Activated T-helper 17 cell treated with anti-CD3 and anti-CD28 coated beads, Interleukin-2, amount 50 U/mL, for 72 hours (primary cell): Measurements from ENCODE around the gene UBD. TPM values are rescaled to one million over a fixed set of nuclear protein-coding genes. Genes with fewer than 3 reads are reported as not detected.
A peak's percentile ranks its signal among the peaks of the same experiment; 100 is the strongest.

Experiments used
- ATAC-seq: fragments of 150-1000 bp; cut with Tn5 transposase; replicated peaks from 2 replicates; pipeline ENCODE4 v1.10.0; 2021; ENCODE audit warnings: mild to moderate bottlenecking, moderate library complexity
- H3K27ac Mint-ChIP-seq: one replicate; pipeline ENCODE4 v1.8.0; 2022; ENCODE audit warnings: mixed read lengths
- H3K27me3 Mint-ChIP-seq: one replicate; pipeline ENCODE4 v1.8.0; 2022; ENCODE audit warnings: mixed read lengths
- H3K36me3 Mint-ChIP-seq: one replicate; pipeline ENCODE4 v1.8.0; 2022; ENCODE audit warnings: low read depth, mild to moderate bottlenecking, mixed read lengths
- H3K4me1 Mint-ChIP-seq: one replicate; pipeline ENCODE4 v1.8.0; 2022; ENCODE audit warnings: mixed read lengths
- H3K4me3 Mint-ChIP-seq: one replicate; pipeline ENCODE4 v1.8.0; 2022; ENCODE audit warnings: mild to moderate bottlenecking, mixed read lengths
- H3K9me3 Mint-ChIP-seq: one replicate; pipeline ENCODE4 v1.8.0; 2022; ENCODE audit warnings: mixed read lengths
- total RNA-seq, 2 donors: library from RNA; stranded (reverse); gene quantifications; one replicate each; pipeline ENCODE4 v1.2.3, GENCODE V29; 2022

Gene UBD
- total RNA-seq, 2 donors from 2014 or later: 0.84 to 3.7 TPM

DNA sequence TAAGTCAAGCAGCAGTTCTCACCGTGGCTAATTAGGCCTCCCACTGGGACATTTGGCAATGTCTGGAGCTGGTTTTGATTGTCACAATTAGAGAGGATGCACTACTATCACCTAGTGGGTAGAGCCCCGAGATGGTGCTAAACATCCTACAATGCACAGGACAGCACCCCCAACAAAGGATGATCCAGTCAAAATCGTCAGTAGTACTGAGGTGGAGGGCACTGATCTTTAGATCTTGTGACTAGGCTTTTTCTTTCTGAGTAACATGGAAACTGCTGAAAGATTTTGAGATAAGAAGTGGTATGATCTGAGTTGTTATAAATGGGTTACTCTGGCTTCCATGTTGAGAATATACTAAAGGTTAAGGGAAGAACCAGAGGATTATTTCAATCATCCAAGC, 12.0 kb downstream of the UBD start:
- Mint-ChIP-seq H3K9me3 (no peaks in the 10 kb centered on the region), H3K27ac (no peak overlapping the region), H3K27me3 (peaks cover 24% of the 10 kb centered on the region), H3K4me1 (peaks cover 3% of the 10 kb centered on the region), H3K4me3 (no peak overlapping the region), H3K36me3 (no peaks in the 10 kb centered on the region)
- peak; percentile 86 for ATAC-seq

- ATAC-seq: no peak
- H3K36me3 Mint-ChIP-seq: no peaks in the 10 kb centered on the region
- peaks cover 18% of the 10 kb centered on the region for H3K27me3 Mint-ChIP-seq
- H3K27ac Mint-ChIP-seq: no peak overlapping the region
- H3K4me1 Mint-ChIP-seq: no peaks in the 10 kb centered on the region
- no peaks in the 10 kb centered on the region for H3K9me3 Mint-ChIP-seq
- no peak overlapping the region for H3K4me3 Mint-ChIP-seq
These were observed 21.7 kb downstream of the UBD start for GRCh38 chr6:29537714-29538403.

DNA sequence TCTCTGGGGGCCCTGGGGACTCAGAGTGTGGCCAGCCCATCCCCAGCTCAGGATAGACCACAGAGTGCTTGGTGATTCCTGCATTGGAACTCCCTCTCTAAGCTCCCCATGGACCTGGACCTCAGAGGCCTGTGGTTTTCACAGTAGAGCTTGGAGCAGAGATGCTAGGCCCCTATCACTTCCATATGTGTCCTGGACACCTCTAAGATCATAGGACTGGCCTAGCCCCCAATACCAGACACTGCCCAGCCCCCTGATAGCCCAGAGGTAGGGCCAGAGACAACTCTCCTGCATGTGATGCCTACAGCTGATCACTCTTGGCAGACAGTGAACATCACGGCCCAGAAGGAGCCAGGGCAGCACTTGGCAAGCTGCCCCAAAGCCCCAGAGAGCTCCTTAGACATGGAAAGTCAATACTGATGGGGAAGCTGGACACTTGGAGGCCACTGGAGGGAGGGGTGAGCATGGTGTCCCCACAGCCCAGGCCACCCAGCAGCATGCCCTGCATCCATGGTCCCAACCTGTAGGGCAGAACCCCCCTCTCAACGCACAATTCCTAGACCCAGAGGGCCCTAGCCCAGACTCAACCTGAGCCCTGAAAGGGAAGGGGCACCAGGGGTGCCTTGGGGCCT, 27.1 kb downstream of the UBD start:
- H3K9me3 Mint-ChIP-seq: no peaks in the 10 kb centered on the region
- H3K4me3 Mint-ChIP-seq: no peak overlapping the region
- ATAC-seq: no peak
- H3K27me3 Mint-ChIP-seq: no peaks in the 10 kb centered on the region
- H3K27ac Mint-ChIP-seq: no peak overlapping the region
- no peaks in the 10 kb centered on the region for H3K36me3 Mint-ChIP-seq
- H3K4me1 Mint-ChIP-seq: no peaks in the 10 kb centered on the region

DNA sequence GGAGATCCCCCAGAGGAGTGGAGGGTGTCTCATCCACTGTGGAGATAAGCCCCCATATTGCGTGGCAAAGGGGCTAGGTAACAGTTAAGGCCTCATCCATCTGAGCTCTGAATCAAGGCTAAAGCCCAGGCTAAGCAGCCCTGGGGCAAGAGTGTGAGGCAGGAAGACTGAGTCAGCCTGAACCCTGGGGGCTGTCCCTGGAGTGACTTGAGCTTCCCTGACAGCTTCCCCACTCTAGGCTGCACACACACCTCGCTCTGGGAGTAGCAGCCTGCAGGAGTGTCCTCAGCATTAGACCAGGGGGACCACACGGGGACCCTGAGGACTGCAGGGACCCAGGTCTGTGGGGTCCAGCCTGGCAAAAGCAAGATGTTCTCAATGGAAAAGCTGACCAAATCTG, 27.9 kb downstream of the UBD start:
- ATAC-seq: peak; percentile 95
- Mint-ChIP-seq H3K36me3 (no peaks in the 10 kb centered on the region), H3K9me3 (no peaks in the 10 kb centered on the region)

DNA sequence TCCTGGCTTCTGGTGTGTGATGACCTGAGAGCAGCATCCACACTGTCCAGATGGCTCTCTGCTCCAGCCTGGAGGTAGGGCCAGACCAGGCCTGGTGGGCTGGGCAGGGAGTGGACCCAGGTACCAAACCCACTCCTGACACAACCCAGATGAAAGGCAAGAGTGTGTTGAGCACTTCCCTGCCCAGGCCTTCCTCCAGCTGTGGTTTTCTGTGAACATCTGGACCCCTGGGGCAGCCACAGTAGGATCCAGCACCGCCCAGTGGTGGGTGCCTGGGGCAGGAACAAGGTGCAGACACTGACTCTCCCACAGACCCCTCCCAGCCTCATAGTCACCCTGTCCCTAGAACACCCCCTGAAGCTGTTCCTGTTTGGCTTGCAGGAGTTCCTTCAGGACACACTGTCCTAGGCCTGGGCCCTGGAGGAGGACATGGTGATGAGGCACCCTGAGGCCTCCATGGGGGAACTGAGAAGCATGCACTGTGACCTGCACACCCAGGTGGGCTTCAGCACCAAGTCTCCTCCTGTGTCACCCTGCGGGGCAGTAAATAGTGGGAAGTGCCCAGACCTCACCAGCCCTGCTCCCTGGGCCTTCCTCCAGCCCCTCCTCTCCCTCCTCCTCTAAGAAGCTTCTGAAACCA, 28.7 kb downstream of the UBD start:
- ATAC-seq: no peak
- H3K4me1 Mint-ChIP-seq: no peaks in the 10 kb centered on the region
- H3K4me3 Mint-ChIP-seq: no peak overlapping the region
- no peak overlapping the region for H3K27ac Mint-ChIP-seq
- no peaks in the 10 kb centered on the region for H3K9me3 Mint-ChIP-seq
- no peaks in the 10 kb centered on the region for H3K36me3 Mint-ChIP-seq
- peaks cover 4% of the 10 kb centered on the region for H3K27me3 Mint-ChIP-seq

More for the DNA sequence above, 27.9 kb downstream of the UBD start:
- no peak overlapping the region for H3K27ac Mint-ChIP-seq
- no peak overlapping the region for H3K4me3 Mint-ChIP-seq
- H3K27me3 Mint-ChIP-seq: peaks cover 4% of the 10 kb centered on the region
- H3K4me1 Mint-ChIP-seq: no peaks in the 10 kb centered on the region

DNA sequence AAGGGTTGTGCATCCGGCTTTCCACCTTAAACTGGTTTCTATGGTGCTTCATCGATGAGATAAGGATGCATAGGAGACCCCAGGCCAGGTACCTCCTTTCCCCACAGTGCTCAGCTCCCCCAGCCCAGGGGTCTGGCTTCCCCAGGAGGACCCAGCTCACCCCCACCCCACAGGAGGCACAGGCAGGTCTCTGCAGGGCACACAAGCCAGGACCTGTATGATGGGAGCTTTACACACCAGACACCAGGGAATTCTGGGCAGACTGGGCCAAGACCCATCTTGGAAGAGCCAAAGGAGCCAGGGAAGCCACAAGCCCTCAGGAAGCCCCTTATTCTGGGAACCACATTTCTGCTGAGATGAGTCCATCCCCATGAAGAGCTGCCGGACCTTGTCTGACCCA, 29.6 kb downstream of the UBD start:
- no peaks in the 10 kb centered on the region for H3K9me3 Mint-ChIP-seq
- no peaks in the 10 kb centered on the region for H3K4me1 Mint-ChIP-seq
- H3K27me3 Mint-ChIP-seq: peaks cover 7% of the 10 kb centered on the region
- ATAC-seq: no peak
- H3K27ac Mint-ChIP-seq: no peak overlapping the region
- H3K4me3 Mint-ChIP-seq: no peak overlapping the region
- H3K36me3 Mint-ChIP-seq: no peaks in the 10 kb centered on the region

DNA sequence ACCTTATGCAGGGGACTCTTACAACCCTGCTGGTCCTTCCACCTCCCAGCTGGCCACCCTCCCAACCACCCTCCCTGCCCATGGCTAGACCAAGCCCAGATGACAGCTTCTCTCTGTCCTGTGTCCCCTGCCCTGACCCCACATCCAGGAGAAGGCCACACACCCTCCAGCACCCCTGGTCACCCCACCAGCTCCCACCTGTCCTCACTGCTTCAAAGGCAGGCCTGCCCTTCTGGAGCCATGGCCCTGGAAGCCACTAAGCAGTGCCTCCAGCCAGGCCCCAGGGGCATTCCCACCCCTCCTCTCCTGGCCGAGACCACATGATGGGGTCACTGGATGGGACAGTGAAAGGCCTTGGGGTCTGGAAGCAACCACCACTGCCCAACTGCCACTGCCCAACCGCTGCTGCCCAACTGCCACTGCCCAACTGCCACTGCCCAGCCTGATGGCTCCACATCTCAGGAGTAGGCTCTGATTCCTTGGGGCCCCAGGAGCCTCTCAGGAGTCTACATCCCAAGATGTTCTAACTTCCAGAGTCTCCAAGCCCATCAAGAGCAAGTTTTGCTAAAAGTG, 30.5 kb downstream of the UBD start:
- no peak overlapping the region for H3K27ac Mint-ChIP-seq
- no peaks in the 10 kb centered on the region for H3K4me1 Mint-ChIP-seq
- ATAC-seq: no peak
- no peak overlapping the region for H3K4me3 Mint-ChIP-seq
- no peaks in the 10 kb centered on the region for H3K9me3 Mint-ChIP-seq
- peaks cover 11% of the 10 kb centered on the region for H3K27me3 Mint-ChIP-seq
- no peaks in the 10 kb centered on the region for H3K36me3 Mint-ChIP-seq

- Mint-ChIP-seq H3K4me1 (no peaks in the 10 kb centered on the region), H3K27ac (no peak overlapping the region), H3K4me3 (no peak overlapping the region), H3K36me3 (no peaks in the 10 kb centered on the region), H3K27me3 (peaks cover 11% of the 10 kb centered on the region), H3K9me3 (no peaks in the 10 kb centered on the region)
- ATAC-seq: no peak
These were observed 31.1 kb downstream of the UBD start for GRCh38 chr6:29528300-29528931.

GRCh38 chr6:29527564-29527963, 32.0 kb downstream of the UBD start:
- no peak for ATAC-seq
- Mint-ChIP-seq H3K4me3 (no peak overlapping the region), H3K9me3 (no peaks in the 10 kb centered on the region), H3K27ac (no peak overlapping the region), H3K4me1 (no peaks in the 10 kb centered on the region), H3K36me3 (no peaks in the 10 kb centered on the region), H3K27me3 (peaks cover 11% of the 10 kb centered on the region)

DNA sequence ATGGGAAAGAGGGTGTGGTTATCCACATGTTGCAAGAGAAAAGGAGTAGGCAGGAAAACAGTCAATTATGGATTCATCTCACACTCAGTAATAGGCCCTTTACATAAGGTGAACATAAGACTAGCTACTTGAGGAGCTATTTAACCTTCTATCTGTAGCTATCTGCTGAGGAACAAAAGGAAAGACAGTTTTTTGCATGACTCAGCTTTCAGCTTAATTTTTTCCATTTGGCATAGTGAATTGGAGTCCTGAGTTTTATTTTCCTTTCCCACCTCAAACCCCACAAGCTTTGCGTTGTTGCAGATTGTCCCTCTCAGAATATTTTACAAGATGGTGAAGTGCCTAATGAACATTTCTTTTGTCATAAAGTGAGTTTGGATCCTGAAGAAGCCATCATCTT, 32.4 kb downstream of the UBD start:
- no peak for ATAC-seq
- Mint-ChIP-seq H3K4me1 (no peaks in the 10 kb centered on the region), H3K4me3 (no peak overlapping the region), H3K36me3 (no peaks in the 10 kb centered on the region), H3K27ac (no peak overlapping the region), H3K9me3 (no peaks in the 10 kb centered on the region), H3K27me3 (peaks cover 11% of the 10 kb centered on the region)

- no peaks in the 10 kb centered on the region for H3K4me1 Mint-ChIP-seq
- no peaks in the 10 kb centered on the region for H3K9me3 Mint-ChIP-seq
- H3K27ac Mint-ChIP-seq: no peak overlapping the region
- H3K4me3 Mint-ChIP-seq: no peak overlapping the region
- ATAC-seq: no peak
- H3K36me3 Mint-ChIP-seq: no peaks in the 10 kb centered on the region
- peaks cover 14% of the 10 kb centered on the region for H3K27me3 Mint-ChIP-seq
These were observed 34.3 kb downstream of the UBD start for GRCh38 chr6:29525311-29525639.

- H3K4me1 Mint-ChIP-seq: no peaks in the 10 kb centered on the region
- no peak for ATAC-seq
- peaks cover 14% of the 10 kb centered on the region for H3K27me3 Mint-ChIP-seq
- no peaks in the 10 kb centered on the region for H3K9me3 Mint-ChIP-seq
- no peak overlapping the region for H3K27ac Mint-ChIP-seq
- no peaks in the 10 kb centered on the region for H3K36me3 Mint-ChIP-seq
- no peak overlapping the region for H3K4me3 Mint-ChIP-seq
These were observed 34.9 kb downstream of the UBD start for GRCh38 chr6:29524444-29525310.

- Mint-ChIP-seq H3K36me3 (no peaks in the 10 kb centered on the region), H3K27me3 (peaks cover 14% of the 10 kb centered on the region), H3K9me3 (no peaks in the 10 kb centered on the region), H3K4me1 (no peaks in the 10 kb centered on the region), H3K4me3 (no peak overlapping the region), H3K27ac (no peak overlapping the region)
- no peak for ATAC-seq
These were observed 35.5 kb downstream of the UBD start for GRCh38 chr6:29524044-29524443.

DNA sequence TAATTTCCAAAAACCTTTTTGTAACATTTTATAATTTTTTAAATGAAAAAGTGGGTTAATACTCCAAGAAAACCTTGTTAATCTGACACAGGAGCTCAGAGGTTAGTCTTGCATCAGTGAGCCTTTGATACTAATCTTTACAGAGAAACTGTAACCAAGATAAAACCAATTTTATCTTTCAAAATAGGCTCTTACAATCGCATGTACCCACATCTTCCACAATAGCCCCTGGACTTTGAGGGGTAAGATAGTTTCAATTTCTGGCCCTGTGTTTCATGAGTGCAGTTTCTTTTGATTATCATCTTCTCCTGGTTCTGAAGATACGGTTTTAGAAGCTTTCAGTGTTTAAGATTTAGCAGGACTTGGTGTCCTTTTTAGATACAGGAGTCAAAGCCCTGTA, 37.3 kb downstream of the UBD start:
- no peaks in the 10 kb centered on the region for H3K4me1 Mint-ChIP-seq
- H3K27ac Mint-ChIP-seq: no peak overlapping the region
- H3K36me3 Mint-ChIP-seq: no peaks in the 10 kb centered on the region
- no peak overlapping the region for H3K4me3 Mint-ChIP-seq
- H3K27me3 Mint-ChIP-seq: peaks cover 14% of the 10 kb centered on the region
- ATAC-seq: no peak
- H3K9me3 Mint-ChIP-seq: no peaks in the 10 kb centered on the region
